H9 (cell line): ENCODE measurements around the gene HERPUD2. TPM values are rescaled to one million over a fixed set of nuclear protein-coding genes. Genes with fewer than 3 reads are reported as not detected.

Source experiments
- DNase-seq: peaks from one replicate; pipeline ENCODE4 v3.0.0-alpha.2; 2017
- H2AFZ ChIP-seq: one replicate; pipeline ENCODE4 v1.6.1; 2013; ENCODE audit warnings: mild to moderate bottlenecking, low read length, control low read depth, moderate library complexity
- H2AK5ac ChIP-seq: 2 replicates; pipeline ENCODE4 v1.6.1; 2013; ENCODE audit warnings: low read length, control low read depth, mixed read lengths; ENCODE audit not compliant: insufficient read length
- H2BK120ac ChIP-seq: one replicate; pipeline ENCODE4 v1.6.1; 2013; ENCODE audit warnings: low read depth, mild to moderate bottlenecking, low read length, control low read depth, inconsistent platforms; ENCODE audit not compliant: poor library complexity, severe bottlenecking
- H2BK12ac ChIP-seq: 2 replicates; pipeline ENCODE4 v1.6.1; 2013; ENCODE audit warnings: low read length, control low read depth, mixed read lengths, low read depth; ENCODE audit not compliant: insufficient read length
- H2BK15ac ChIP-seq: 2 replicates; pipeline ENCODE4 v1.6.1; 2013; ENCODE audit warnings: low read depth, low read length, control low read depth
- H2BK20ac ChIP-seq: one replicate; pipeline ENCODE4 v1.6.1; 2013; ENCODE audit warnings: low read depth, mild to moderate bottlenecking, low read length, control low read depth, inconsistent platforms; ENCODE audit not compliant: poor library complexity, severe bottlenecking
- H2BK5ac ChIP-seq: 2 replicates; pipeline ENCODE4 v1.6.1; 2013; ENCODE audit warnings: low read length, control low read depth, mixed read lengths; ENCODE audit not compliant: insufficient read length
- H3K14ac ChIP-seq: 2 replicates; pipeline ENCODE4 v1.6.1; 2013; ENCODE audit warnings: low read length, control low read depth; ENCODE audit not compliant: insufficient read depth
- H3K18ac ChIP-seq: 2 replicates; pipeline ENCODE4 v1.6.1; 2013; ENCODE audit warnings: low read depth, mild to moderate bottlenecking, mixed read lengths, low read length, control low read depth; ENCODE audit not compliant: insufficient read length
- H3K23ac ChIP-seq: 2 replicates; pipeline ENCODE4 v1.6.1; 2013; ENCODE audit warnings: low read length, control low read depth, mixed read lengths, low read depth; ENCODE audit not compliant: insufficient read length
- H3K23me2 ChIP-seq: 2 replicates; pipeline ENCODE4 v1.6.1; 2013; ENCODE audit warnings: low read depth, mild to moderate bottlenecking, mixed read lengths, low read length, control low read depth; ENCODE audit not compliant: insufficient read length, poor library complexity, severe bottlenecking
- H3K27ac ChIP-seq: 2 replicates; pipeline ENCODE4 v1.5.1; 2013; ENCODE audit warnings: low read length, control low read depth, mixed read lengths, low read depth; ENCODE audit not compliant: insufficient read length
- H3K27me3 ChIP-seq: 2 replicates; pipeline ENCODE4 v1.6.1; 2013; ENCODE audit warnings: low read length, control low read depth, inconsistent platforms; ENCODE audit not compliant: insufficient read depth
- H3K4ac ChIP-seq: 2 replicates; pipeline ENCODE4 v1.6.1; 2013; ENCODE audit warnings: low read depth, mild to moderate bottlenecking, control low read depth, inconsistent platforms, low read length, moderate library complexity
- H3K4me1 ChIP-seq: 2 replicates; pipeline ENCODE4 v1.6.1; 2013; ENCODE audit warnings: low read length, control low read depth, inconsistent platforms; ENCODE audit not compliant: insufficient read depth
- H3K4me2 ChIP-seq: 2 replicates; pipeline ENCODE4 v1.6.1; 2013; ENCODE audit warnings: low read length, control low read depth, mixed read lengths; ENCODE audit not compliant: insufficient read length, insufficient read depth
- H3K56ac ChIP-seq: 2 replicates; pipeline ENCODE4 v1.6.1; 2013; ENCODE audit warnings: low read depth, mild to moderate bottlenecking, mixed read lengths, low read length, control low read depth; ENCODE audit not compliant: insufficient read length
- H3K79me1 ChIP-seq: 2 replicates; pipeline ENCODE4 v1.6.1; 2013; ENCODE audit warnings: low read depth, mild to moderate bottlenecking, moderate library complexity, low read length, control low read depth, inconsistent platforms; ENCODE audit not compliant: insufficient read depth, poor library complexity, severe bottlenecking
- H3K79me2 ChIP-seq: 2 replicates; pipeline ENCODE4 v1.6.1; 2013; ENCODE audit warnings: low read length, control low read depth, inconsistent platforms; ENCODE audit not compliant: insufficient read depth
- H3K9ac ChIP-seq: 2 replicates; pipeline ENCODE4 v1.6.1; 2013; ENCODE audit warnings: low read length, control low read depth, mixed read lengths; ENCODE audit not compliant: insufficient read length; ENCODE audit errors: extremely low read depth
- H3K9me3 ChIP-seq: one replicate; pipeline ENCODE4 v1.6.1; 2013; ENCODE audit warnings: low read depth, low read length, inconsistent platforms; ENCODE audit not compliant: control insufficient read depth
- H3T11ph ChIP-seq: one replicate; pipeline ENCODE4 v1.6.1; 2013; ENCODE audit warnings: mild to moderate bottlenecking, low read length, control low read depth, inconsistent platforms
- H4K20me1 ChIP-seq: one replicate; pipeline ENCODE4 v1.6.1; 2013; ENCODE audit not compliant: control insufficient read depth, insufficient read length, insufficient read depth
- H4K5ac ChIP-seq: 2 replicates; pipeline ENCODE4 v1.6.1; 2013; ENCODE audit warnings: low read depth, mild to moderate bottlenecking, mixed read lengths, low read length, control low read depth; ENCODE audit not compliant: insufficient read length
- H4K8ac ChIP-seq: replicated peaks from 2 replicates; pipeline ENCODE4 v1.6.1; 2013; ENCODE audit warnings: low read length, control low read depth, mixed read lengths, low read depth; ENCODE audit not compliant: insufficient read length
- H4K91ac ChIP-seq: 2 replicates; pipeline ENCODE4 v1.6.1; 2013; ENCODE audit warnings: low read depth, mild to moderate bottlenecking, moderate library complexity, mixed read lengths, low read length, control low read depth; ENCODE audit not compliant: insufficient read length
- H3K27ac Mint-ChIP-seq, 3 experiments: 2 replicates in 2 of 3; 3 replicates in 1 of 3; pipeline ENCODE4 v1.8.0; 2020 to 2021; ENCODE audit warnings: mixed read lengths in 3 of 3, mild to moderate bottlenecking in 1 of 3, moderate library complexity in 1 of 3
- H3K27me3 Mint-ChIP-seq: 2 replicates; pipeline ENCODE4 v1.8.0; 2021; ENCODE audit warnings: low read depth, mild to moderate bottlenecking, moderate library complexity, mixed read lengths
- H3K36me3 Mint-ChIP-seq, 3 experiments: 2 replicates in 2 of 3; 3 replicates in 1 of 3; pipeline ENCODE4 v1.8.0; 2020 to 2021; ENCODE audit warnings: low read depth in 3 of 3, mixed read lengths in 3 of 3; ENCODE audit not compliant: insufficient read depth in 1 of 3
- H3K4me1 Mint-ChIP-seq, 2 experiments: 2 replicates each; pipeline ENCODE4 v1.8.0; 2020; ENCODE audit warnings: mixed read lengths in 2 of 2
- H3K4me3 Mint-ChIP-seq, 2 experiments: 2 replicates in 1 of 2; 3 replicates in 1 of 2; pipeline ENCODE4 v1.8.0; 2020 to 2021; ENCODE audit warnings: mild to moderate bottlenecking in 2 of 2, mixed read lengths in 2 of 2, moderate library complexity in 1 of 2
- H3K9me3 Mint-ChIP-seq, 2 experiments: 2 replicates in 1 of 2; 3 replicates in 1 of 2; pipeline ENCODE4 v1.8.0; 2020; ENCODE audit warnings: mild to moderate bottlenecking in 2 of 2, mixed read lengths in 2 of 2, moderate library complexity in 1 of 2
- WGBS: extraction: QIAGEN DNeasy Blood & Tissue Kit; methylation state at CpG from one replicate; pipeline ENCODE4 v1.1.7; 2013; ENCODE audit warnings: missing lambda C conversion rate, low lambda C conversion rate, mixed read lengths; ENCODE audit not compliant: insufficient read length; ENCODE audit errors: extremely low coverage; 5-methylcytosine and 5-hydroxymethylcytosine counted together
- total RNA-seq: library from RNA; stranded (reverse); gene quantifications from 2 replicates; pipeline ENCODE4 v1.2.1, GENCODE V29; 2021
- TF ChIP-seq, protein P1 (sequence below): fragments of 200-600 bp; sonication (generic); conservative IDR thresholded peaks from 3 replicates; pipeline ENCODE4 v1.8.0; 2021; ENCODE audit warnings: antibody characterized with exemption, mild to moderate bottlenecking

Gene HERPUD2
- total RNA-seq, 1 experiment from 2014 or later = 17.0 TPM

DNA sequence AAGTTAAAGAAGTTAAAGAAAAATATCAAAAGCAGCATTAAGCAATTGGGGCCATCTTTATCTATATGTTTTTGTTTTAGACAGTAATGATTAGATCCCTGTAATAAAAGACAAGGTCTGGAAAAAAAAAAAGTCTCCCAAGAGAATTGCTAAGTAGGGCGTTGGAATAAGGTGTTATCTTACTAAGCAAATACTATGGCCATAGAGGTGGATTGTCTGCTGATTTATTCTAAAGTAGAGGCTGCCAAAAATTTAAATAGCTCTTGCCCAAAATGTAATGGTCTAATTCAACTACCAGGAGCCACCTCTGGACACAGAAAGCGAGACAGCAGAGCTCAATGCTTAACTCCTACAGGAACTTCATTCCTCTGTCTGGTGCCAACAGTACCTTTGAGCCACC, 71.6 kb downstream of the HERPUD2 start:
- Histone ChIP-seq H3K23me2 (no peaks in the 10 kb centered on the region), H2BK20ac (no peak overlapping the region), H4K5ac (no peak overlapping the region), H3K14ac (no peak overlapping the region), H3K4me1 (no peaks in the 10 kb centered on the region; the same call in 1 of the 2 replicates), H3K9me3 (no peaks in the 10 kb centered on the region), H2BK120ac (no peak overlapping the region), H3K79me1 (no peaks in the 10 kb centered on the region), H3K4ac (no peak overlapping the region), H2BK15ac (no peak overlapping the region), H4K91ac (no peak overlapping the region), H3K27ac (no peak overlapping the region), H3K27me3 (no peaks in the 10 kb centered on the region), H2AFZ (no peak overlapping the region), H3K79me2 (no peaks in the 10 kb centered on the region), H4K20me1 (no peaks in the 10 kb centered on the region), H3K4me2 (no peak overlapping the region), H2BK5ac (no peak overlapping the region), H2AK5ac (no peak overlapping the region), H3K18ac (no peak overlapping the region), H3K9ac (no peak overlapping the region), H3T11ph (no peak overlapping the region), H4K8ac (no peak overlapping the region), H2BK12ac (no peak overlapping the region), H3K23ac (no peak overlapping the region), H3K56ac (no peak overlapping the region)
- no peaks in the 10 kb centered on the region; the same call in 1 of the 2 replicates for H3K27me3 Mint-ChIP-seq
- no peak for DNase-seq
- H3K9me3 Mint-ChIP-seq = no peaks in the 10 kb centered on the region
- WGBS = no CpG with 5 or more reads among the region's 2 CpGs
- H3K36me3 Mint-ChIP-seq = no peaks in the 10 kb centered on the region
- TF ChIP-seq, protein P1, sequence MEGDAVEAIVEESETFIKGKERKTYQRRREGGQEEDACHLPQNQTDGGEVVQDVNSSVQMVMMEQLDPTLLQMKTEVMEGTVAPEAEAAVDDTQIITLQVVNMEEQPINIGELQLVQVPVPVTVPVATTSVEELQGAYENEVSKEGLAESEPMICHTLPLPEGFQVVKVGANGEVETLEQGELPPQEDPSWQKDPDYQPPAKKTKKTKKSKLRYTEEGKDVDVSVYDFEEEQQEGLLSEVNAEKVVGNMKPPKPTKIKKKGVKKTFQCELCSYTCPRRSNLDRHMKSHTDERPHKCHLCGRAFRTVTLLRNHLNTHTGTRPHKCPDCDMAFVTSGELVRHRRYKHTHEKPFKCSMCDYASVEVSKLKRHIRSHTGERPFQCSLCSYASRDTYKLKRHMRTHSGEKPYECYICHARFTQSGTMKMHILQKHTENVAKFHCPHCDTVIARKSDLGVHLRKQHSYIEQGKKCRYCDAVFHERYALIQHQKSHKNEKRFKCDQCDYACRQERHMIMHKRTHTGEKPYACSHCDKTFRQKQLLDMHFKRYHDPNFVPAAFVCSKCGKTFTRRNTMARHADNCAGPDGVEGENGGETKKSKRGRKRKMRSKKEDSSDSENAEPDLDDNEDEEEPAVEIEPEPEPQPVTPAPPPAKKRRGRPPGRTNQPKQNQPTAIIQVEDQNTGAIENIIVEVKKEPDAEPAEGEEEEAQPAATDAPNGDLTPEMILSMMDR = no peak
- H3K4me1 Mint-ChIP-seq = peaks cover 12 to 13% of the 10 kb centered on the region in 2 experiments
- no peak overlapping the region for H3K27ac Mint-ChIP-seq
- H3K4me3 Mint-ChIP-seq = no peak overlapping the region
